ENCODE results near the gene MRPL2.

- no peak for TF ChIP-seq CTCF (IDR thresholded peaks at IDR 0.05)
- TF ChIP-seq POLR2A (IDR thresholded peaks at IDR 0.05): no peak
Measured at GRCh38 chr6:43055966-43056365, 3.3 kb downstream of the MRPL2 start.

Data from uterus (tissue), 2 donors.